CD4-positive, alpha-beta T cell treated with Interferon alpha-2 for 1 hour (primary cell): ENCODE measurements around the gene SMIM33.
"Not testable (repeated sequence)": the region's sequence is repeated elsewhere in the genome, so short reads cannot be mapped to it uniquely, and the experiment has no call there.

ENCODE experiments used
- DNase-seq, 2 donors: peaks; one replicate each; pipeline ENCODE4 v3.0.0-alpha.2; 2020 to 2022

SMIM33 gene

GRCh38 chr5:139470821-139471300 lies at the start of gene SMIM33:
SMIM33 (plus strand) TSS chr5:139471004; CDS start chr5:139471122, 118 bp downstream.
- peak; percentile 45 to 68 for DNase-seq

DNA sequence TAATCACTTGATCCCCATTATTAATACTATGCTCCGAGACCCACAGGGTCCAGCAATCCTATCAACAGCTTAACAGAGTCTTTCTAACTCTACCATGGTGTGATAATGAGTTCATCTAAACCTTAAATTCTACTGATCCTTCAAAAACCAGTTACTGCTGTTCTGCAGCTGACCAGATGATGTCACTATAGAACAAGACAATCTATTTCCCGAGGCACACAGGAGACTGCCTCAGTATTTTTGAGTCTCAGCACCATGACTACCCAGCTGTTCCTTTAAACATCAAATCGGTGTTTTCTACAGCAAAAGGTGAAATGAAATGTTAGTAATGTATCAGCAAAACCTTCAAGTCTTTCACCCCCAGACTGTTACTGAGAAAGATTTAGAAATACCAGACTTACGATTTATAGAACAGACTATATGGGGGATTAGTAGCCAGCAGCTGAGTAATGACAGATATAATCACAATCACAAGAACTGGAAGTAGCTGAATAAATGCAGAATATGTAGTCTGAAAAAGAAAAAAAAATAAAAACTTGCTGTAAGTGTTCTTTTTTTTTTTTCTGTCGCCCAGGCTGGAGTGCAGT lies 48.4 kb upstream of the SMIM33 start:
- DNase-seq = peak; percentile 73 to 88

- no peak for DNase-seq
These were observed 45.3 kb upstream of the SMIM33 start for GRCh38 chr5:139425497-139425896.

- no peak for DNase-seq
These were observed 44.5 kb upstream of the SMIM33 start for GRCh38 chr5:139426203-139426885.

- DNase-seq = no peak
These were observed 40.8 kb upstream of the SMIM33 start for GRCh38 chr5:139430015-139430414.

GRCh38 chr5:139431706-139432105 lies 39.1 kb upstream of the SMIM33 start:
- no peak for DNase-seq

- DNase-seq = no peak
These were observed 35.1 kb upstream of the SMIM33 start for GRCh38 chr5:139435676-139436075.

- no peak for DNase-seq
These were observed 32.1 kb upstream of the SMIM33 start for GRCh38 chr5:139438707-139439012.

DNA sequence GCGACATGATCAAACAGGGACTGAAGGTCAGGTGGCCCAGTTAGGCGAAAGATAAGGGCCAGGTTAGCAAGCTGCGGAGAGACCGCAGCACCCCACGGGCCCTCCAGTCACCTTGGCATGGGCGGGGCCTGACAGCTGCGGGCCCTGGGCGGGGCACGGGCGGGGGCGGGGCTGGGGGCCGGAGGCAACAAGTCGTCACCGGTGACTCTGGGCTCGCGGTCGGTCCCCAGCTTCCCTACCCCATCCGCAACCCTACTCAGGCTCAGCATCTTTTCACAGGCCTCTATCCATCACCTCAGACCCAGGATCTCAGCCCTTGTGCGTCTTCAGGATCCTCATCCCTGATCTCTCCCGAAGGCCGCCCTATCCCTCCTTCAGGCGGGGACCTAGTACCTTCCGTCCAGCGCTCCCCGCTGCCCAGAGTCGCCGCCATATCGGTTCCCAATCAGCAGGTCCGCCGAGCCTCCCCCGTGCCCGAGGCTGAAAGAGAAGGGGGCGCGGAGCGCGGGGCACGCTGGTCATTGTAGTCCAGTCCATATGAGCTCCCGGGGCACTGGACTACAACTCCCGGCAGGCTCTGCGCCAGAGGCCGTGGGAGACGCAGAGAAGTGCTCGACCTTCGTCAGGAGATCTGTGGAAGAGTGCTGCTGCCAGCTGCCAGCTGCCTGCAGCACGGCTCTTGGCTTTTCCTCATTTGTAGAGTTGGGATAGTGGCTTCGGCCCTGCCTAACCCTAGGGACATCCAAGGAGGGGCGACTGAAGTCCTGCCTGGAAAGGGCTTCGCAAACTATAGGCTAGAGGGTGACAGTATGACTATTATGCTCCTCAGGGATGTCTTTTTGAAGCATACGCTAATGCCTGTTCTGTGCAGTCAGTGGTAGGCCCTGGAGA lies 31.5 kb upstream of the SMIM33 start, which contains the start of gene DNAJC18:
TSS of gene DNAJC18 (minus strand) at position 513 of the 891 bp plus-strand sequence. CDS start at position 433, 80 bp downstream.
- peak; percentile 91 to 92 for DNase-seq

GRCh38 chr5:139440416-139440815 lies 30.4 kb upstream of the SMIM33 start:
- DNase-seq = not testable (repeated sequence)

- peak in 1 of 2 donors; percentile 58 for DNase-seq
These were observed 26.9 kb upstream of the SMIM33 start for GRCh38 chr5:139443831-139444453.

GRCh38 chr5:139445325-139446170 lies 25.3 kb upstream of the SMIM33 start:
- no peak for DNase-seq

GRCh38 chr5:139446956-139447779 lies 23.6 kb upstream of the SMIM33 start:
- DNase-seq = no peak

DNA sequence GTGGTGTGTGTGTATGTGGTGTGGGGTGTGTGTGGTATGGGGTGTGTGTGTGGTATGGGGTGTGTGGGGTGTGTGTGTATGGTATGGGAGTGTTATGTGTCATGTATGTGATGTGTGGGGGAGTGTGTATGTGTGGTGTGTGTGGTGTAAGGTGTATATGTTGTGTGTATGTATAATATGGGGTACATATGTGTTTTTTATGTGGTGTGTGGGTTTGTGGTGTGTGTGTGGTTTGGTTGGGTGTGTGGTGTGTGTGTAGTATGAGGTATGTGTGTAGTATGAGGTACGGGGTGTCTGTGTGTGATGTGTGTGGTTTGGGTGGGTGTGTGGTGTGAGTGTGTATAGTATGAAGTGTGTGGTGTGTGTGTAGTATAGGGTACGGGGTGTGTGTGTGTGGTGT lies 19.6 kb upstream of the SMIM33 start:
- DNase-seq = no peak

DNA sequence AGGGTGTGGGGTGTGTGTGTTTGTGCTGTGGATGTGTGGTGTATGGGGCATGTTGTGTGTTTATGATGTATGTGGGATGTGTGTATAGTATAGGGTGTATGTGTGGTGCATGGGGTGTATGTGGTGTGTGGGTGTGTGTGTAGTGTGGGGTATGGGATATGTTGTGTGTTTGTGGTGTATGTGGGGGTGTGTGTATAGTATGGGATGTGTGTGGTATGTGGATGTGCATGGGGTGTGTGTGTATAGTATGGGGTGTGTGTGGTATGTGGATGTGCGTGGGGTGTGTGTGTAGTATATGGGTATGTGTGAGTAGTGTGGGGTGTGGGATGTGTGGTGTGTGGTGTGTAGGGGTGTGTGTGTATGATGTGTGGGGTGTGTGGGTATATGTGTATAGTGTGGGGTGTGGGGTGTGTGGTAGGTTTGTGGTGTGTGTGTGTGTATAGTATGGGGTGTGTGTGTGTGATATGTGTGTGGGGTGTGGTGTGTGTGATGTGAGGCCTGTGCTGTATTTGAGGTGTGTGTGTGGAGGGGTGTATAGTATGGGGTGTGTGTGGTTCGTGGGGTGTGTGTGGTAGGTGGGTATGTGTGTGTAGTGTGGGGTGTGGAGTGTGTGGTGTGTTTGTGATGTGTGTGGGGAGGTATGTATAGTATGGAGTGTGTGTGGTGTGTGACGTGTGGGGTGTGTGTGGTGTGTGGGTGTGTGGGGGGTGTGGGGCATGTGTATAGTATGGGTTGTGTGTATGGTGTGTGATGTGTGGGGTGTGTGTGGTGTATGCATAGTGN lies 18.7 kb upstream of the SMIM33 start:
- no peak for DNase-seq

DNA sequence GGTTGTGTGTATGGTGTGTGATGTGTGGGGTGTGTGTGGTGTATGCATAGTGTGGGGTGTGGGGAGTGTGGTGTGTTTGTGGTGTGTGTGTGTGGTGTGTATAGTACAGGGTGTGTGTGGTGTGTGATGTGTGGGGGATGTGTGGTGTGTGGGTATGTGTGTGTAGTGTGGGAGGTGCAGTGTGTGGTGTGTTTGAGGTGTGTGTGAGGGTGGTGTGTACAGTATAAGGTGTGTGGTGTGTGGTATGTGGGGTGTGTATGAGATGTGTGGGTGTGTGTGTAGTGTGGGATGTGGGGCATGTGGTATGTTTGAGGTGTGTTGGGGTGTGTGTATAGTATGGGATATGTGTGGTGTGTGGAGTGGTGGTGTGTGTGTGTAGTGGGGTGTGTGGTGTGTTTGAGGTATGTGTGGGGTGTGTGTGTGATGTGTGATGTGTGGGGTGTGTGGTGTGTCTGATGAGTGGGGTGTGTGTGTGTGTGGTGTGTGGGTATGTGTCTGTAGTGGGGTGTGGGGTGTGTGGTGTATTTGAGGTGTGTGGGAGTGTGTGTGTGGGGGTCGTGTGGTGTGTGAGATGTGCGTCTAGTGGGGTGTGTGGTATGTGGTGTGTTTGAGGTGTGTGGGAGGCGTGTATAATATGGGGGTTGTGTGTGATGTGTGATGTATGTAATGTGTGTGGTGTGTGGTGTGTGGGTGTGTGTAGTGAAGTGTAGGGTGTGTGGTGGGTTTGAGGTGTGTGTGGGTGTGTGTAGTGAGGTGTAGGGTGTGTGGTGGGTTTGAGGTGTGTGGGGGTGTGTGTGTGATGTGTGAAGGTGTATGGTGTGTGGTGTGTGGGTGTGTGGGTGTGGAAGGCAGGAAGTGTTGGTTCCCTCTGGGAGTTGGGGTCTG lies 16.9 kb upstream of the SMIM33 start:
- DNase-seq = peak; percentile 60 to 66

GRCh38 chr5:139454568-139455290 lies 16.1 kb upstream of the SMIM33 start:
- DNase-seq = no peak

GRCh38 chr5:139456776-139457175 lies 14.0 kb upstream of the SMIM33 start:
- DNase-seq = no peak

DNA sequence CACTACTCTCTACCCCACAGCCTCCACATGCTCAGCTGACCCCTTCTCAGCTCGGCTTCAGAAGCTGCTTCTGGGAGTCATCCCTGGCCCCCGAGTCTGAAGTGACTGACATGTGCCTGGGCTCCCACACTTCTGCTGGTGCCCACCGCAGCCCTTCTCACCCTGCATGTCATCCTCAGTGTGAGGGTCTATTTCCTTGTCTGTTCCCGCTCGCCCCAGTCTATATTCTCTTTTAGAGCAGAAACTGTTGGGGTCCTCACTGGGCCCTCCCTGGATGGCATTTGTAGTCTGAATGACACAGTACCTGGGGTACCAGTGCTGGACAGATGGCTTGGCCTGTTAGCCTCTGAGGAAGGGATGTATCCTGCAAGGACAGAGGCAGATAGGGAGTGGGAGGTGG lies 13.6 kb upstream of the SMIM33 start:
- no peak for DNase-seq
